Natural killer cell (primary cell): ENCODE measurements around the gene REV1. TPM values are rescaled to one million over a fixed set of nuclear protein-coding genes. Genes with fewer than 3 reads are reported as not detected.
A peak's percentile ranks its signal among the peaks of the same experiment; 100 is the strongest.

Source experiments
- ATAC-seq, 3 donors: fragments of 150-1000 bp in 2 of 3; fragments of 200-7000 bp in 1 of 3; cut with Tn5 transposase; 1 replicate in 1 of 3; 2 replicates in 2 of 3; pipeline ENCODE4 v1.10.0; 2021; ENCODE audit warnings: mild to moderate bottlenecking in 2 of 3, moderate library complexity in 2 of 3
- DNase-seq, 2 donors: peaks; one replicate each; pipeline versions ENCODE4 v3.0.0 to v3.0.0-alpha.2; 2013 to 2021; ENCODE audit warnings: mixed read lengths in 1 of 2
- H3K27ac ChIP-seq: one replicate; pipeline ENCODE4 v1.5.1; 2013; ENCODE audit warnings: mild to moderate bottlenecking, low read length
- H3K27me3 ChIP-seq: one replicate; pipeline ENCODE4 v1.6.1; 2013; ENCODE audit warnings: low read length; ENCODE audit not compliant: control insufficient read depth, insufficient read depth
- H3K36me3 ChIP-seq: one replicate; pipeline ENCODE4 v1.6.1; 2013; ENCODE audit warnings: low read length; ENCODE audit not compliant: control insufficient read depth, insufficient read depth
- H3K4me1 ChIP-seq: one replicate; pipeline ENCODE4 v1.6.1; 2013; ENCODE audit warnings: low read length; ENCODE audit not compliant: control insufficient read depth, insufficient read depth
- H3K4me3 ChIP-seq: one replicate; pipeline ENCODE4 v1.5.1; 2013; ENCODE audit warnings: low read length
- H3K9me3 ChIP-seq: one replicate; pipeline ENCODE4 v1.6.1; 2013; ENCODE audit warnings: low read length; ENCODE audit not compliant: control insufficient read depth, insufficient read depth
- H3K27ac Mint-ChIP-seq, 2 donors: one replicate each; pipeline ENCODE4 v1.8.0; 2022; ENCODE audit warnings: mild to moderate bottlenecking in 2 of 2, mixed read lengths in 2 of 2, moderate library complexity in 1 of 2
- H3K27me3 Mint-ChIP-seq, 2 donors: one replicate each; pipeline ENCODE4 v1.8.0; 2022; ENCODE audit warnings: low read depth in 2 of 2, mixed read lengths in 2 of 2
- H3K36me3 Mint-ChIP-seq: one replicate; pipeline ENCODE4 v1.8.0; 2022; ENCODE audit warnings: mixed read lengths
- H3K4me1 Mint-ChIP-seq, 2 donors: one replicate each; pipeline ENCODE4 v1.8.0; 2022; ENCODE audit warnings: mixed read lengths in 2 of 2
- H3K4me3 Mint-ChIP-seq: one replicate; pipeline ENCODE4 v1.8.0; 2022; ENCODE audit warnings: mild to moderate bottlenecking, moderate library complexity, mixed read lengths
- H3K9me3 Mint-ChIP-seq, 2 donors: one replicate each; pipeline ENCODE4 v1.8.0; 2022; ENCODE audit warnings: mixed read lengths in 2 of 2
- WGBS: methylation state at CpG from one replicate; pipeline ENCODE4 v1.1.7; 2013; ENCODE audit warnings: missing lambda C conversion rate; ENCODE audit not compliant: insufficient coverage; 5-methylcytosine and 5-hydroxymethylcytosine counted together
- intact Hi-C: fragments of 100-400 bp; cut with micrococcal nuclease; formaldehyde crosslinking; loops from one replicate; pipeline ENCODE4 v1.14.2; 2022
- total RNA-seq, 4 donors: library from RNA; stranded (reverse); fragments of 120-200 nt in 1 of 4; gene quantifications; one replicate each; pipeline versions ENCODE4 v1.2.3 to v1.2.4, GENCODE V29; 2013 to 2022
- TF ChIP-seq, protein P1 (sequence below): fragments of 200-600 bp; IDR thresholded peaks from one replicate; pipeline ENCODE4 v1.8.0; 2022; ENCODE audit warnings: antibody characterized with exemption

Gene REV1
- total RNA-seq, 3 donors from 2014 or later (not counting 1 experiment from before 2014, with no cell fraction given) = 34.7 to 49.1 (median 38.5) TPM

DNA sequence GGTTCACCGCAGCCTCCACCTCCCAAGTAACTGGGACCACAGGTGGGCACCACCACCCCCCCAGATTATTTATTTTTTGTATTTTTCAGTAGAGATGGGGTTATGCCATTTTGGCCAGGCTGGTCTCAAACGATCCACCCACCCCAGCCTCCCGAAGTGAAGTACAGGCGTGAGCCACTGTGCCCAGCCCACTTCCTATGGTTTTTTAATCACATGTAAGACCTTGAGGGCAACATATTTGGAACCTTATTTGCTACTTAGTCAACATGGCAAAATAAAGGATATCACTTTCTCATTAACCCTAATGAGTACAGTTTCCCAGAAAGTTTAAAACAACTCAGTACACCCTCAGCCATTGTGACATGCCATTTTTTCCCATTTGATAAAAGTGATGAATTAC, 88.0 kb downstream of the REV1 start:
- Histone ChIP-seq H3K27ac (no peak overlapping the region), H3K27me3 (no peaks in the 10 kb centered on the region), H3K9me3 (no peaks in the 10 kb centered on the region), H3K4me3 (no peak overlapping the region), H3K4me1 (no peaks in the 10 kb centered on the region), H3K36me3 (peaks cover 78% of the 10 kb centered on the region)
- WGBS = 24% methylated on average over 3 of the region's 4 CpGs
- H3K27ac Mint-ChIP-seq = peak overlapping the region in 1 of 2 donors; percentile 45
- H3K36me3 Mint-ChIP-seq = peaks cover 39% of the 10 kb centered on the region
- no peak overlapping the region for H3K4me3 Mint-ChIP-seq
- H3K4me1 Mint-ChIP-seq = no peaks in the 10 kb centered on the region
- ATAC-seq = no peak
- H3K9me3 Mint-ChIP-seq = no peaks in the 10 kb centered on the region
- no peaks in the 10 kb centered on the region for H3K27me3 Mint-ChIP-seq
- no peak for DNase-seq
- TF ChIP-seq, protein P1, sequence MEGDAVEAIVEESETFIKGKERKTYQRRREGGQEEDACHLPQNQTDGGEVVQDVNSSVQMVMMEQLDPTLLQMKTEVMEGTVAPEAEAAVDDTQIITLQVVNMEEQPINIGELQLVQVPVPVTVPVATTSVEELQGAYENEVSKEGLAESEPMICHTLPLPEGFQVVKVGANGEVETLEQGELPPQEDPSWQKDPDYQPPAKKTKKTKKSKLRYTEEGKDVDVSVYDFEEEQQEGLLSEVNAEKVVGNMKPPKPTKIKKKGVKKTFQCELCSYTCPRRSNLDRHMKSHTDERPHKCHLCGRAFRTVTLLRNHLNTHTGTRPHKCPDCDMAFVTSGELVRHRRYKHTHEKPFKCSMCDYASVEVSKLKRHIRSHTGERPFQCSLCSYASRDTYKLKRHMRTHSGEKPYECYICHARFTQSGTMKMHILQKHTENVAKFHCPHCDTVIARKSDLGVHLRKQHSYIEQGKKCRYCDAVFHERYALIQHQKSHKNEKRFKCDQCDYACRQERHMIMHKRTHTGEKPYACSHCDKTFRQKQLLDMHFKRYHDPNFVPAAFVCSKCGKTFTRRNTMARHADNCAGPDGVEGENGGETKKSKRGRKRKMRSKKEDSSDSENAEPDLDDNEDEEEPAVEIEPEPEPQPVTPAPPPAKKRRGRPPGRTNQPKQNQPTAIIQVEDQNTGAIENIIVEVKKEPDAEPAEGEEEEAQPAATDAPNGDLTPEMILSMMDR = no peak
- intact Hi-C loops = no loop called here

DNA sequence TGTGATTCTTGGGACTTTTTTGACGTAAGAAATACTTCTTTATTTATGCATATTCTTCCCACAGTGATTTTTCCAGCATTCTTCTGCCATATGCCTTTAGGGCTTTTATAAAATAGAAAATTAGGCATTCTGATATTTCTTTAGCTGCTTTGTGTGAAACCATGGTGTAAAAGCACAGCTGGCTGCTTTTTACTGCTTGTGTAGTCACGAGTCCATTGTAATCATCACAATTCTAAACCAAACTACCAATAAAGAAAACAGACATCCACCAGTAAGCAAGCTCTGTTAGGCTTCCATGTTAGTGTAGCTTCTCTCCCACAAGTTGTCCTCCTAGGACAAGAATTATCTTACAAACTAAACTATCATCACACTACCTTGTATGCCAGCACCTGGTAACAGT, 90.0 kb downstream of the REV1 start:
- TF ChIP-seq, protein P1 = no peak
- intact Hi-C loops = no loop called here
- Mint-ChIP-seq H3K4me1 (no peaks in the 10 kb centered on the region), H3K27ac (peak overlapping the region in 1 of 2 donors; percentile 50), H3K27me3 (no peaks in the 10 kb centered on the region), H3K36me3 (peaks cover 39% of the 10 kb centered on the region), H3K4me3 (no peak overlapping the region), H3K9me3 (no peaks in the 10 kb centered on the region)
- Histone ChIP-seq H3K9me3 (no peaks in the 10 kb centered on the region), H3K27ac (no peak overlapping the region), H3K36me3 (peaks cover 81% of the 10 kb centered on the region), H3K4me3 (no peak overlapping the region), H3K27me3 (no peaks in the 10 kb centered on the region), H3K4me1 (no peaks in the 10 kb centered on the region)
- 100% methylated on average over 2 of the region's 2 CpGs for WGBS
- ATAC-seq (no peak), DNase-seq (no peak)

DNA sequence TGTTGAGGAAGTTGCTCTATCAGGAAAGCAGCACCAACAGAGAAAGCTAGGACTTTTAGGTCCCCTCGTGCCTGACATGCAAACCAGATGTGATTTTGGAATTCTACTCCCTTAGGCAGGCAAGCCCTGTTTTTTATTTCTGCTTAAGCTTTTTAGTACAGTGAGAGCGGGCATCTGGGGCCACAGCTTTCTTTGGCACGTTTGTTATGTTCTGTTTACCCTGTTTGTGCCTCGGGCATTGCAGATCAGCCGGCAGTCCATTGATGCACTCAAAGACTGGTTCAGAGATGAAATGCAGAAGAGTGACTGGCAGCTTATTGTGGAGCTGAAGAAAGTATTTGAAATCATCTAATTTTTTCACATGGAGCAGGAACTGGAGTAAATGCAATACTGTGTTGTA, 90.8 kb downstream of the REV1 start:
- Histone ChIP-seq H3K27ac (no peak overlapping the region), H3K27me3 (no peaks in the 10 kb centered on the region), H3K9me3 (no peaks in the 10 kb centered on the region), H3K4me3 (no peak overlapping the region), H3K4me1 (no peaks in the 10 kb centered on the region), H3K36me3 (peaks cover 81% of the 10 kb centered on the region)
- intact Hi-C loops = no loop called here
- no peaks in the 10 kb centered on the region for H3K27me3 Mint-ChIP-seq
- ATAC-seq = no peak
- H3K27ac Mint-ChIP-seq = peak overlapping the region in 1 of 2 donors; percentile 50
- H3K4me3 Mint-ChIP-seq = no peak overlapping the region
- peaks cover 39% of the 10 kb centered on the region for H3K36me3 Mint-ChIP-seq
- H3K9me3 Mint-ChIP-seq = no peaks in the 10 kb centered on the region
- no peaks in the 10 kb centered on the region for H3K4me1 Mint-ChIP-seq
- 93% methylated on average over 5 of the region's 5 CpGs for WGBS
- DNase-seq = no peak
- TF ChIP-seq, protein P1 = no peak

DNA sequence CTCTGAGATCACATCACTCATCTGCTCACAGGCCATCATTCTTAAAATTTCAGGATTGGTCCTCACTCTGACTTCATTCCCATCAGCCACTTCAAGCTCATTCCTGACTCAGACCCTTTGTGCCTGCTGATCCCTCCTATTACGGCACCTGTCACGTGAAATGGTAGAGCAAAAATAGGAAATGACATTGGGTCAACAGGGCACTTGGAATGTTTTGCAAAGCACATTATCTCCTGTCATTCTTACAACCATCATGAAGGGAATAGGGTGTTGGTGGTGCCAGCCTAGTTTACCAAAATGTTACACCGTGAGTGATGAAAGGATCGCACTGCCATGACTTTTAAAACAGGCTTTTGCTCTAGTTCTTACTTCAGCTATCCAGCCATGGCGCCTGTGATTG, 91.5 kb downstream of the REV1 start:
- Mint-ChIP-seq H3K36me3 (peaks cover 33% of the 10 kb centered on the region), H3K27me3 (no peaks in the 10 kb centered on the region), H3K4me3 (no peak overlapping the region), H3K27ac (peak overlapping the region; percentile 15 to 57), H3K4me1 (no peaks in the 10 kb centered on the region), H3K9me3 (no peaks in the 10 kb centered on the region)
- intact Hi-C loops = no loop called here
- TF ChIP-seq, protein P1 = no peak
- WGBS = 99% methylated on average over 5 of the region's 5 CpGs
- no peak overlapping the region for H3K4me3 ChIP-seq
- H3K36me3 ChIP-seq = peaks cover 82% of the 10 kb centered on the region
- no peak for DNase-seq
- H3K9me3 ChIP-seq = no peaks in the 10 kb centered on the region
- H3K27me3 ChIP-seq = no peaks in the 10 kb centered on the region
- H3K4me1 ChIP-seq = no peaks in the 10 kb centered on the region
- ATAC-seq = no peak
- no peak overlapping the region for H3K27ac ChIP-seq
